CD14-positive monocyte (primary cell): ENCODE results near the gene ABCG1. TPM values are rescaled to one million over a fixed set of nuclear protein-coding genes. Genes with fewer than 3 reads are reported as not detected.

Experiments
- DNase-seq, 3 donors: peaks; one replicate each; pipeline ENCODE4 v3.0.0-alpha.2; 2011 to 2022
- H2AFZ ChIP-seq: 2 replicates; pipeline ENCODE4 v1.6.0; 2012; ENCODE audit warnings: mild to moderate bottlenecking, low read depth, low read length, inconsistent platforms; ENCODE audit not compliant: insufficient read depth, poor library complexity, severe bottlenecking
- H3K27ac ChIP-seq, 2 donors: 1 replicate in 1 of 2; 2 replicates in 1 of 2; pipeline ENCODE4 v1.5.1; 2012 to 2013; ENCODE audit warnings: low read length in 2 of 2, control low read depth in 1 of 2, inconsistent platforms in 1 of 2, low read depth in 1 of 2, mild to moderate bottlenecking in 1 of 2
- H3K27me3 ChIP-seq, 2 donors: one replicate each; pipeline versions ENCODE4 v1.6.0 to v1.6.1; 2011 to 2013; ENCODE audit warnings: low read length in 2 of 2; ENCODE audit not compliant: control insufficient read depth in 2 of 2, insufficient read depth in 2 of 2
- H3K36me3 ChIP-seq, 2 donors: replicated peaks in 1 of 2; 1 replicate in 1 of 2; 2 replicates in 1 of 2; pipeline versions ENCODE4 v1.5.1 to v1.6.1; 2012 to 2013; ENCODE audit warnings: low read length in 2 of 2, control low read depth in 1 of 2, inconsistent platforms in 1 of 2, mild to moderate bottlenecking in 1 of 2; ENCODE audit not compliant: insufficient read depth in 2 of 2, control insufficient read depth in 1 of 2
- H3K4me1 ChIP-seq, 2 donors: 1 replicate in 1 of 2; 2 replicates in 1 of 2; pipeline versions ENCODE4 v1.5.1 to v1.6.1; 2012 to 2013; ENCODE audit warnings: low read length in 2 of 2, control low read depth in 1 of 2, inconsistent platforms in 1 of 2, mild to moderate bottlenecking in 1 of 2, moderate library complexity in 1 of 2; ENCODE audit not compliant: insufficient read depth in 2 of 2, control insufficient read depth in 1 of 2
- H3K4me2 ChIP-seq: replicated peaks from 2 replicates; pipeline ENCODE3; 2012; ENCODE audit warnings: low read length, moderate library complexity, mild to moderate bottlenecking; ENCODE audit not compliant: poor library complexity, severe bottlenecking; ENCODE audit errors: extremely low read depth
- H3K4me3 ChIP-seq, 3 experiments: fragments of 200-600 bp in 1 of 3; sonication (generic) in 1 of 3; replicated peaks in 1 of 3; 1 replicate in 2 of 3; 2 replicates in 1 of 3; pipeline ENCODE4 v1.5.1; 2011 to 2013; ENCODE audit warnings: low read length in 3 of 3, mild to moderate bottlenecking in 3 of 3, control low read depth in 2 of 3, low read depth in 2 of 3, inconsistent platforms in 1 of 3, moderate library complexity in 1 of 3
- H3K79me2 ChIP-seq: 2 replicates; pipeline ENCODE4 v1.6.0; 2012; ENCODE audit warnings: mild to moderate bottlenecking, control low read depth, inconsistent platforms, low read length, moderate library complexity; ENCODE audit not compliant: insufficient read depth
- H3K9ac ChIP-seq: 2 replicates; pipeline ENCODE4 v1.6.0; 2017; ENCODE audit warnings: low read length, mild to moderate bottlenecking; ENCODE audit not compliant: insufficient read depth, poor library complexity, severe bottlenecking
- H3K9me3 ChIP-seq, 2 donors: replicated peaks in 1 of 2; 1 replicate in 1 of 2; 2 replicates in 1 of 2; pipeline versions ENCODE4 v1.5.1 to v1.6.1; 2012 to 2013; ENCODE audit warnings: low read length in 2 of 2, control low read depth in 1 of 2; ENCODE audit not compliant: control insufficient read depth in 1 of 2, insufficient read depth in 1 of 2
- H4K20me1 ChIP-seq: 2 replicates; pipeline ENCODE4 v1.6.0; 2012; ENCODE audit warnings: mild to moderate bottlenecking, low read length, control low read depth, moderate library complexity; ENCODE audit not compliant: insufficient read depth
- H3K27ac Mint-ChIP-seq, 7 donors: one replicate each; pipeline ENCODE4 v1.8.0; 2020; ENCODE audit warnings: mild to moderate bottlenecking in 7 of 7, mixed read lengths in 7 of 7, moderate library complexity in 6 of 7, inconsistent platforms in 2 of 7
- H3K27me3 Mint-ChIP-seq, 3 donors: one replicate each; pipeline ENCODE4 v1.8.0; 2021 to 2022; ENCODE audit warnings: low read depth in 3 of 3, mild to moderate bottlenecking in 3 of 3, mixed read lengths in 3 of 3, moderate library complexity in 3 of 3, inconsistent platforms in 1 of 3
- H3K36me3 Mint-ChIP-seq, 2 donors: one replicate each; pipeline ENCODE4 v1.8.0; 2020; ENCODE audit warnings: mixed read lengths in 2 of 2, inconsistent platforms in 1 of 2, mild to moderate bottlenecking in 1 of 2
- H3K4me1 Mint-ChIP-seq: one replicate; pipeline ENCODE4 v1.8.0; 2020; ENCODE audit warnings: mild to moderate bottlenecking, mixed read lengths
- H3K4me3 Mint-ChIP-seq, 2 donors: one replicate each; pipeline ENCODE4 v1.8.0; 2020; ENCODE audit warnings: mild to moderate bottlenecking in 2 of 2, mixed read lengths in 2 of 2, moderate library complexity in 1 of 2
- H3K9me3 Mint-ChIP-seq, 7 donors: one replicate each; pipeline ENCODE4 v1.8.0; 2020 to 2022; ENCODE audit warnings: mixed read lengths in 7 of 7, mild to moderate bottlenecking in 6 of 7, moderate library complexity in 6 of 7, inconsistent platforms in 2 of 7
- WGBS: methylation state at CpG from one replicate; pipeline ENCODE4 v1.1.5; 2013; ENCODE audit warnings: missing lambda C conversion rate; ENCODE audit not compliant: insufficient coverage; 5-methylcytosine and 5-hydroxymethylcytosine counted together
- intact Hi-C, 2 donors: fragments of 100-400 bp; cut with micrococcal nuclease; formaldehyde crosslinking; loops; one replicate each; pipeline versions ENCODE4 v1.15.0 to v1.15.1; 2023
- polyA plus RNA-seq, 3 donors: library from polyadenylated mRNA; depleted of rRNA in 1 of 3; unstranded in 2 of 3; stranded (reverse) in 1 of 3; fragments of 300-500 nt in 2 of 3; fragments of >200 nt in 1 of 3; fragmentation: Illumina TruSeq in 2 of 3; gene quantifications; 1 replicate in 2 of 3; 2 replicates in 1 of 3; pipeline ENCODE4 v1.2.3, GENCODE V29; 2012 to 2021
- TF ChIP-seq, protein P1 (sequence below): fragments of 200-600 bp; IDR thresholded peaks from one replicate; pipeline ENCODE4 v1.8.0; 2022; ENCODE audit warnings: antibody characterized with exemption, mild to moderate bottlenecking

ABCG1 gene
- polyA plus RNA-seq, 3 donors, result 3.0 to 5.2 (median 3.5) TPM

DNA sequence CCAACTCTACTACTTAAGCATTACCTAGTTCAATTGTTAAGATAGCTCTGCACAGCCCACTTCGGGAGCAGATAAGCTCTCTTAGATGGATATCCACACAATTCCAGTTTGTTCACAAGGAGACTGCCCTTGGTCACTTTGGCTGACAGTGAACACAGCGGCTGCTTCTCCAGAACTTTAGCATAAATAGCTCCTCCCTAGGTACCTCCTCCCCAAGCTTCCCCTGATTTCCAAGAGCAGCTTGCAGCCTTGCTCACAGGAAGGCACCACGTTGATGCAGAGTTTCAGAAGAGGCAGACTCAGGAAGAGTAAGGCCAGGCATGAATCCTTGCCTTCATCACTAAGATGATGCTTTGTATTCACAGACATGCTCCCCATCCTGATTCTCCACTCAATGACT, 71.6 kb downstream of the ABCG1 start:
- no peaks in the 10 kb centered on the region for H3K79me2 ChIP-seq
- TF ChIP-seq, protein P1, sequence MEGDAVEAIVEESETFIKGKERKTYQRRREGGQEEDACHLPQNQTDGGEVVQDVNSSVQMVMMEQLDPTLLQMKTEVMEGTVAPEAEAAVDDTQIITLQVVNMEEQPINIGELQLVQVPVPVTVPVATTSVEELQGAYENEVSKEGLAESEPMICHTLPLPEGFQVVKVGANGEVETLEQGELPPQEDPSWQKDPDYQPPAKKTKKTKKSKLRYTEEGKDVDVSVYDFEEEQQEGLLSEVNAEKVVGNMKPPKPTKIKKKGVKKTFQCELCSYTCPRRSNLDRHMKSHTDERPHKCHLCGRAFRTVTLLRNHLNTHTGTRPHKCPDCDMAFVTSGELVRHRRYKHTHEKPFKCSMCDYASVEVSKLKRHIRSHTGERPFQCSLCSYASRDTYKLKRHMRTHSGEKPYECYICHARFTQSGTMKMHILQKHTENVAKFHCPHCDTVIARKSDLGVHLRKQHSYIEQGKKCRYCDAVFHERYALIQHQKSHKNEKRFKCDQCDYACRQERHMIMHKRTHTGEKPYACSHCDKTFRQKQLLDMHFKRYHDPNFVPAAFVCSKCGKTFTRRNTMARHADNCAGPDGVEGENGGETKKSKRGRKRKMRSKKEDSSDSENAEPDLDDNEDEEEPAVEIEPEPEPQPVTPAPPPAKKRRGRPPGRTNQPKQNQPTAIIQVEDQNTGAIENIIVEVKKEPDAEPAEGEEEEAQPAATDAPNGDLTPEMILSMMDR, result no peak
- H3K27me3 Mint-ChIP-seq, result peaks cover 0 to 8% (median 0%) of the 10 kb centered on the region in 3 donors
- no peak overlapping the region for H3K4me3 Mint-ChIP-seq
- no peaks in the 10 kb centered on the region for H3K36me3 ChIP-seq
- H3K27ac Mint-ChIP-seq, result peak overlapping the region; percentile 15 to 83 (median 70)
- H3K4me1 Mint-ChIP-seq, result peaks cover 42% of the 10 kb centered on the region
- intact Hi-C loops, result no loop called here
- no peaks in the 10 kb centered on the region for H3K27me3 ChIP-seq
- H3K9me3 ChIP-seq, result no peaks in the 10 kb centered on the region
- peaks cover 16 to 40% of the 10 kb centered on the region in 2 donors for H3K36me3 Mint-ChIP-seq
- H4K20me1 ChIP-seq, result no peaks in the 10 kb centered on the region
- H3K9ac ChIP-seq, result no peak overlapping the region
- WGBS, result 54% methylated on average over 3 of the region's 3 CpGs
- no peak for DNase-seq
- peaks cover 0 to 7% (median 2%) of the 10 kb centered on the region in 7 donors for H3K9me3 Mint-ChIP-seq
- peak overlapping the region in 1 of 3 experiments; percentile 9 for H3K4me3 ChIP-seq
- peak overlapping the region in 1 of 2 donors; percentile 10 for H3K27ac ChIP-seq
- H3K4me2 ChIP-seq, result peak overlapping the region; percentile 4
- H2AFZ ChIP-seq, result no peak overlapping the region
- peaks cover 19 to 28% of the 10 kb centered on the region in 2 donors for H3K4me1 ChIP-seq

DNA sequence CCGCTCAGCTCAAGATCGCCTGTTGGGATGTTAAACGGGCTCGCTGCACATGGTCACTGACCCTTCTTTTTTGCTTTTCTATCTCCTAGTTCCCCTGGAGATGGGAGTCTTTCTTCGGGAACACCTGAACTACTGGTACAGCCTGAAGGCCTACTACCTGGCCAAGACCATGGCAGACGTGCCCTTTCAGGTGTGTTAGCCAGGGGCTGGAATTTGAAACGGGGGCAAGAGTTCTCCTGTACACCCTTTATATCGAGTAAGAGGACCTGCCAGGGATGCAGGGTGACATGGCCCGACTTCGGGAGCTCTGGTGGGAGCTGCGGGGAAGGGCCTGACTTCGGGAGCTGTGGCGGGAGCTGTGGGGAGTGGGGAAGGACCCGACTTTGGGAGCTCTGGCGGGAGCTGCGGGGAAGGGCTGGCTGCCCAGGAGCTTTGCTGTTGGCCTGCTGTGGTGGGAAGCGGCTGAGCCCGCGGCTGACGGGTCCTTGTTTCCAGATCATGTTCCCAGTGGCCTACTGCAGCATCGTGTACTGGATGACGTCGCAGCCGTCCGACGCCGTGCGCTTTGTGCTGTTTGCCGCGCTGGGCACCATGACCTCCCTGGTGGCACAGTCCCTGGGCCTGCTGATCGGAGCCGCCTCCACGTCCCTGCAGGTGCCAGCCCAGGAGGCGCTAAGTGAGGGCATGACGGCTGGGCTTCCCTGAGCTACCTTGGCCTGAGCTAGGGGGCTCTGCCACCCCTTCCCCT, 72.2 kb downstream of the ABCG1 start:
- Histone ChIP-seq H3K4me3 (no peak overlapping the region), H4K20me1 (no peaks in the 10 kb centered on the region), H2AFZ (no peak overlapping the region), H3K4me2 (no peak overlapping the region), H3K27me3 (no peaks in the 10 kb centered on the region), H3K9me3 (no peaks in the 10 kb centered on the region), H3K36me3 (no peaks in the 10 kb centered on the region), H3K4me1 (peaks cover 19 to 28% of the 10 kb centered on the region in 2 donors), H3K79me2 (no peaks in the 10 kb centered on the region), H3K9ac (no peak overlapping the region), H3K27ac (peak overlapping the region in 1 of 2 donors; percentile 10)
- H3K36me3 Mint-ChIP-seq, result peaks cover 16 to 40% of the 10 kb centered on the region in 2 donors
- no peak overlapping the region for H3K4me3 Mint-ChIP-seq
- peaks cover 37% of the 10 kb centered on the region for H3K4me1 Mint-ChIP-seq
- peaks cover 0 to 7% (median 2%) of the 10 kb centered on the region in 7 donors for H3K9me3 Mint-ChIP-seq
- WGBS, result 96% methylated on average over 30 of the region's 35 CpGs
- TF ChIP-seq, protein P1, result no peak
- no peak for DNase-seq
- H3K27ac Mint-ChIP-seq, result peak overlapping the region in 4 of 7 donors; percentile 21 to 70 (median 34)
- intact Hi-C loops, result no loop called here
- peaks cover 0 to 7% (median 0%) of the 10 kb centered on the region in 3 donors for H3K27me3 Mint-ChIP-seq
